Small intestine (tissue), 7 donors: ENCODE data around the gene DOCK4. TPM values are rescaled to one million over a fixed set of nuclear protein-coding genes. Genes with fewer than 3 reads are reported as not detected.

Experiments
- DNase-seq, 2 donors: peaks; one replicate each; pipeline versions ENCODE4 v3.0.0 to v3.0.0-alpha.2; 2013
- FAIRE-seq: peaks from 2 replicates; lab custom pipeline; 2012; peaks lifted over from hg19 to GRCh38; lab: Jason Lieb, UNC
- H3K27ac ChIP-seq, 3 donors: one replicate each; pipeline ENCODE4 v1.5.1; 2013; ENCODE audit warnings: low read length in 2 of 3, mild to moderate bottlenecking in 2 of 3, control low read depth in 1 of 3, inconsistent platforms in 1 of 3, low read depth in 1 of 3, moderate library complexity in 1 of 3
- H3K27me3 ChIP-seq, 3 donors: one replicate each; pipeline ENCODE4 v1.6.1; 2013; ENCODE audit warnings: low read length in 3 of 3, inconsistent platforms in 1 of 3; ENCODE audit not compliant: control insufficient read depth in 3 of 3, insufficient read depth in 3 of 3
- H3K36me3 ChIP-seq, 3 donors: one replicate each; pipeline ENCODE4 v1.6.1; 2013; ENCODE audit warnings: low read length in 3 of 3, inconsistent platforms in 1 of 3, low read depth in 1 of 3, mild to moderate bottlenecking in 1 of 3, moderate library complexity in 1 of 3; ENCODE audit not compliant: control insufficient read depth in 3 of 3, insufficient read depth in 2 of 3
- H3K4me1 ChIP-seq, 3 donors: one replicate each; pipeline ENCODE4 v1.6.1; 2013; ENCODE audit warnings: low read length in 2 of 3, inconsistent platforms in 1 of 3, low read depth in 1 of 3, mild to moderate bottlenecking in 1 of 3, moderate library complexity in 1 of 3; ENCODE audit not compliant: control insufficient read depth in 3 of 3, insufficient read depth in 2 of 3
- H3K4me3 ChIP-seq, 3 donors: one replicate each; pipeline ENCODE4 v1.5.1; 2013; ENCODE audit warnings: low read length in 3 of 3, control low read depth in 1 of 3, inconsistent platforms in 1 of 3, low read depth in 1 of 3, mild to moderate bottlenecking in 1 of 3, moderate library complexity in 1 of 3
- H3K9me3 ChIP-seq, 2 donors: one replicate each; pipeline ENCODE4 v1.6.1; 2013; ENCODE audit warnings: low read depth in 1 of 2, low read length in 1 of 2; ENCODE audit not compliant: control insufficient read depth in 2 of 2, insufficient read depth in 1 of 2
- WGBS, 3 donors: extraction: QIAGEN DNeasy Blood & Tissue Kit; methylation state at CpG; one replicate each; pipeline ENCODE4 v1.1.7; 2013; 5-methylcytosine and 5-hydroxymethylcytosine counted together
- polyA plus RNA-seq, 4 donors: library from polyadenylated mRNA; stranded (reverse) in 3 of 4; unstranded in 1 of 4; fragments of 200-250 nt in 3 of 4; fragments of 120-200 nt in 1 of 4; gene quantifications; one replicate each; pipeline versions ENCODE4 v1.2.1 to v1.2.3, GENCODE V29; 2013
- donor health status: healthy with polysubstance abuse.
- donor health status: control.
- donor health status: control.
- donor health status: Bipolar disorder and iron deficiency.
- donor health status: healthy.

Gene DOCK4
- polyA plus RNA-seq, 4 donors = 1.9 to 4.1 (median 3.8) TPM; not detected in 1

DNA sequence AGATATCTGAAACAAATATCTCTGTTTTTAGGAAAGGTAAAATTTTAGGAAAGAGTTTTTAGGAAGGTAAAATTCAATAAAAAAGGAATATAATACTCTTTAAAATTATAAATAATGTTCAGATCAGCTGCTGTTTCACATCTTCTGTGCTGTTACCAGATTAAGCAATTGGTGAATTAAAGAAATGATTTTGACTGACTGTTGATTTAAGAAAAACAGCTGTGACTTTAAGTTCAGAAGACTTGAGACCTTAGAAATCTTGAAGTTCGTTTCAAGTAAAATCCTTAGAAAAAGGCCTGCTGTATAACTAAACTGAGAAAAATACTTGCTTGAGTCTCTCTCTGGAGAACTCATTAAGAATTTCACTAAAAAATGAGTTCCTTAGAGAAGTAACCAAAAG, 250.6 kb downstream of the DOCK4 start:
- Histone ChIP-seq H3K4me1 (no peaks in the 10 kb centered on the region), H3K27ac (no peak overlapping the region), H3K27me3 (no peaks in the 10 kb centered on the region), H3K4me3 (no peak overlapping the region), H3K9me3 (no peaks in the 10 kb centered on the region), H3K36me3 (no peaks in the 10 kb centered on the region)
- no peak for FAIRE-seq
- no peak for DNase-seq
- WGBS, 3 donors = 64 to 90% (median 82%) methylated on average over 1 of the region's 1 CpG

DNA sequence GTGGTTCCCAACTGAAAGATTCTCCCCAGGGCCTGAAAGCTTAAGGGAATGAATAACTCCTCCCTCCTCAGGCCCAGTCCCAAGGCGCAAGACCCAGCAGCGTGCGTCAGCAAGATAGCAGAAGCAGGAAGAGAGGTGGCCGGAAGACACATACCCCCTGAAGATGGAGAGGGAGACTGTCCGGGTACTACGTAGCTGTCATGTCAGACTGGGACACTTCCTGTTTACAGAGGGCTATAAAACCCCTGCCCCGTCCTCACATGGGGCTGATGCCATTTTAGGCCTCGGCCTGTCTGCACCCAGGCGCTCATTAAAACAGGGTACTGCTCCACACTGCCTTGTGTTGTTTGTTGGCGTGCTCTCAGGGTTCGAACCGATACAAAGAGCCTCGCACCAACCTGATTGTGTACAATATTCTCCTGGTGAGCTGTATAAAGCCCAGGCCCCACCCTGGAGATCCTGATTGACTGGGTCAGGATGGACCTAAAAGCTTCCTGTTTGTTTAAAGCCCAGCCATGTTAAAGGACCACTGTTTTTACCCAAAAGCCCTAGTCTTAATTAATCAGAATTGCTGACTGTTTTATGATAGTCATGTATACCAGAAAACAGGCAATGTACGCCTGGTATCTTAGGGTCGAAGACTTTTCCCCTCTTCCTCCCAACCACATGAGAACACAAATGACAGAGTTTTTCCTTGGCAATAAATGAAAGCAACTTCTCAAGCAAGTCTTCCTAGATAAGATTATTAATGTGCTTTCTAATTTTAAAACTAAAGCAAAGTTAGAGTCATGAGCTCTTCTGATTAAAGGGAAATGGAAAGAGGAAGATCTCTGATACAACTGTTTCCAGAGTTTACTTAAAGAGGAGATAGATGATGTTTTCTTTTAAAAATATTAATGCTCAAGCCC, 251.5 kb downstream of the DOCK4 start:
- Histone ChIP-seq H3K4me1 (no peaks in the 10 kb centered on the region), H3K27ac (peak overlapping the region in 1 of 3 donors; percentile 82), H3K27me3 (no peaks in the 10 kb centered on the region), H3K36me3 (no peaks in the 10 kb centered on the region), H3K9me3 (no peaks in the 10 kb centered on the region), H3K4me3 (no peak overlapping the region)
- FAIRE-seq (no peak), DNase-seq (no peak)
- WGBS, 3 donors = 84 to 90% (median 85%) methylated on average over 15 of the region's 15 CpGs

DNA sequence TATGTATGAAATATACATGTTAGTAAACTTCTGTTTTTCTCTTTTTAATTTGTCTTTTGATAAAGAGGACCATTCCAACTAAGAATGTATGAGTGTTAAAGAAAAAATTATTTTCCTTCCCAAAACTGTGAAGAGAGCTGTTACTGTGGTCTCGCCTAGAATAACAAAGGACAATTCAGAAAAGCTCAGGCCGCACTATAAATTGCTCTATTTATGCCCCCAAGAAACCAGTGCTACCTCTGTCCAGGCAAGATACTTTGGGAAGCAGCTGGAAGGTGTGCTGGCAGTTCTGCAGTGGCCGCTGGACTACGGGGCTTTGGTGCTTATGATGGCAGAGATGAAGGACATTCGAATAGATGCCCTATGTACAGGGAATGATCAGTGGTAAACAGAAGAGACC, 252.1 kb downstream of the DOCK4 start:
- H3K4me3 ChIP-seq = no peak overlapping the region
- FAIRE-seq = no peak
- H3K27ac ChIP-seq = peak overlapping the region in 1 of 3 donors; percentile 45
- DNase-seq = no peak
- H3K4me1 ChIP-seq = no peaks in the 10 kb centered on the region
- 90 to 95% (median 93%) methylated on average over 5 of the region's 5 CpGs for WGBS, 3 donors
- no peaks in the 10 kb centered on the region for H3K9me3 ChIP-seq
- H3K27me3 ChIP-seq = no peaks in the 10 kb centered on the region
- no peaks in the 10 kb centered on the region for H3K36me3 ChIP-seq

DNA sequence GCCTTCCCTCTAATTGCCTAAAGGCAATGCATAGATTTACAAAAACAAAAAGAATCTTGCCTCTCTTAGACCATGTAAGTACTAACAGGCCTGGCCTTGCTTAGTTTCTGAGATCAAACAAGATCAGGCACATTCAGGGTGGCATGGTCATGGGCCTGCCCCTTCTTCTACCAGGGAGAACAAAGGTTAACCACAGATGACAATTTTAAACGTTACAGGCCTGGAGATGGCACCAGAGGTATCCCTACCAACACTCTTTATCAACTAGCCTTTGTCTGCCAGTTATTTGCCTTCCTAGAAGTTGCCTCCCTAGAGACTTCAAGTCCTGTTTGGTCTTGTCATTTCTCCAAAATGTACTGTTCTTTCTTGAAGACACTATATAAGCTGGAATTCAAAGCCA, 252.6 kb downstream of the DOCK4 start:
- FAIRE-seq = no peak
- no peaks in the 10 kb centered on the region for H3K36me3 ChIP-seq
- no peak overlapping the region for H3K4me3 ChIP-seq
- 0 to 9% (median 5%) methylated on average over 1 of the region's 1 CpG for WGBS, 3 donors
- no peaks in the 10 kb centered on the region for H3K9me3 ChIP-seq
- no peaks in the 10 kb centered on the region for H3K27me3 ChIP-seq
- no peaks in the 10 kb centered on the region for H3K4me1 ChIP-seq
- no peak overlapping the region for H3K27ac ChIP-seq
- DNase-seq = peak; percentile 3 to 26

DNA sequence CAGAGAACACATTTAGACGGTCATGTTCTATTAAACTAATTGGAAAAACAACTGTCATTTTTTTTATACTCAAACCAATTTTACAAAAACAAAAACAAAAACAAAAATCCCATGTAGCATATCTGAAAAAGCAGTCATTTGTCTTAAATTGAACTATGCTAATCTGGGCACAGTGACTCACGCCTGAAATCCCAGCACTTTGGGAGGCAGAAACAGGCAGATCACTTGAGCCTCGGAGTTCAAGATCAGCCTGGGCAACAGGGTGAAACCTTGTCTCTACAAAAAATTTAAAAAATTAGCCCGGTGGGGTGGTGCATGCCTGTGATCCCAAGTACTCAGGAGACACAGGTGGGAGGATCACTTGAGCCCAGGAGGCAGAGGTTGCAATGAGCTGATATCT, 253.4 kb downstream of the DOCK4 start:
- WGBS, 3 donors = 78 to 83% (median 82%) methylated on average over 4 of the region's 4 CpGs
- Histone ChIP-seq H3K9me3 (no peaks in the 10 kb centered on the region), H3K36me3 (no peaks in the 10 kb centered on the region)

DNA sequence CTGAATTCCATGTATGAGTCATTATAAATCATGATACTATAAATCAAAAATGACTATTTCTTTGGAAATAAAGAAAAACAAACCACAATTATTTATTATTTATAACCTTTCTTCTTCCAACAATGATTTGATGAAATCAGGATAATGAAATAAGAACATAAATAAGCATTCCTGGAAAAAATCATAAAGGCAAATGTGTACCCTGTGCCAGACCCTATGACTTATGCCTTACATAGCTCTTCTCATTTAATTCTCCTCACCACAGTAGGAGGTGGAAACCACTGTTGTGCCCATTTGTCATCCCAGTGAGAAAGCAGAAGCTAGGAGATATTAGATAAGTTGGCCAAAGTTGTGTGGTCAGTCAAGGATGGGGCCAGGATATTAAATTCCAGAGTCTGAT, 255.1 kb downstream of the DOCK4 start:
- DNase-seq (no peak), FAIRE-seq (no peak)
- Histone ChIP-seq H3K27me3 (no peaks in the 10 kb centered on the region), H3K9me3 (no peaks in the 10 kb centered on the region), H3K27ac (no peak overlapping the region), H3K4me3 (no peak overlapping the region), H3K4me1 (no peaks in the 10 kb centered on the region), H3K36me3 (no peaks in the 10 kb centered on the region)

More for the DNA sequence above, 253.4 kb downstream of the DOCK4 start:
- FAIRE-seq (no peak), DNase-seq (no peak)
- no peaks in the 10 kb centered on the region for H3K27me3 ChIP-seq
- no peak overlapping the region for H3K4me3 ChIP-seq
- H3K4me1 ChIP-seq = no peaks in the 10 kb centered on the region
- H3K27ac ChIP-seq = no peak overlapping the region

DNA sequence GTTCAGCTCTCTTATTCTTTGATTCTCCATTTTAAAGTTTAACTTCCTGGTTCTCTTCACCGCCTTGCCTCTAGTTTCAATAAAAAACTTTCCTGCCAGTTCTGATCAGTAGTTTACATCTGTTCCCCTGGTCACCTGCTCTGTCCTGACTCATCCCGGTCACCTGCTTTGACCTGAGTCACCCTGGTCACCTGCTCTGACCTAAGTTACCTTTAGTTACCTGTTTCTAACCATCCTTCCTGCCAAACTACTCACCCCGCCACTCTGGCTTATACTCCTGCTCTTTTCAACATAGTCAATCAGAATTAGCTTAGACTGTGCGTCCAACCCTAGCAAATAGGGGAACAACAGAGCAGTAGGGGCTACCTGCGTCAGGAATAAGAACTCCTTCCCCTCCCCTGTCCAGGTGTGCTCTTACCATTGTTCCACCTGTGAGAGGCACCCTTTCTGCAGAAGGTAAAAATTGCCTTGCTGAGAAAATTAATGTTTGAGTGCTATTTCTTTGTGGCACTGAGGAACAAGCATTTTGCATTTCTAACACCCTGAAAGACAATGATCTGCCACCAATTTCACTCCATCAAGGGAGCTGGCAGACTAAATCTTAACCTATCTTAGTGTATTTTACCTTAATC, 263.6 kb downstream of the DOCK4 start:
- WGBS, 3 donors = 84 to 88% (median 88%) methylated on average over 5 of the region's 5 CpGs
- DNase-seq (no peak), FAIRE-seq (no peak)
- H3K4me3 ChIP-seq = no peak overlapping the region
- peaks cover 0 to 12% of the 10 kb centered on the region in 2 donors for H3K9me3 ChIP-seq
- H3K27me3 ChIP-seq = no peaks in the 10 kb centered on the region
- no peak overlapping the region for H3K27ac ChIP-seq
- H3K36me3 ChIP-seq = no peaks in the 10 kb centered on the region
- H3K4me1 ChIP-seq = no peaks in the 10 kb centered on the region

DNA sequence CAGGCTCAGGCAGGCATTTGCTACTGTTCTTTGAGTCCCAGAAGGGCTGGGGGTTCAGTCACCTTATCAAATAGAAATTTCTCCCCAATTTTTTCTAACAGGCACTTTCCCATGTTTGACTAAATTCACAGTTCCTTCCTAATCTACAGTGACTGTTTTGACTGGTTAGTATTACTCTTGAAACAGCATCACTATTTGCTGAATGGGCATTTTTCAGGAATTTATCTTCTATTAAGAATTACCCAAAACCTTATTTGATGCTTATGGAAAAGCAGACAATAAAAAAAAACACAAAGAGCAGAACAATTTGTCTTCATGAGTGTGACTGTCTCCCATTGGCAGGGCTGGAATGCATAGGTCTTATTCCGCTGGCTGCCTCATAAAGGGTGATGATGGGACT, 269.0 kb downstream of the DOCK4 start:
- no peak for DNase-seq
- H3K4me1 ChIP-seq = no peaks in the 10 kb centered on the region
- H3K27ac ChIP-seq = no peak overlapping the region
- peaks cover 0 to 3% of the 10 kb centered on the region in 2 donors for H3K9me3 ChIP-seq
- H3K36me3 ChIP-seq = no peaks in the 10 kb centered on the region
- no peaks in the 10 kb centered on the region for H3K27me3 ChIP-seq
- FAIRE-seq = no peak
- no peak overlapping the region for H3K4me3 ChIP-seq
- WGBS, 3 donors = 92 to 100% (median 98%) methylated on average over 1 of the region's 1 CpG
